ENCODE data around the gene ADORA2B.

GRCh38 chr17:16013943-16014407 is 69.0 kb downstream of the ADORA2B start:
- TF ChIP-seq ZXDB (tag by site-specific recombination; IDR thresholded peaks at IDR 0.05), result no peak
- no peak for TF ChIP-seq SCRT1 (tag by site-specific recombination; IDR thresholded peaks at IDR 0.05; ENCODE audit: borderline replicate concordance)
- no peak for TF ChIP-seq CTCF (tag by site-specific recombination; IDR thresholded peaks at IDR 0.05)
- TF ChIP-seq ZNF324 (tag by site-specific recombination; IDR thresholded peaks at IDR 0.05), result no peak
- TF ChIP-seq ZSCAN5A (tag by site-specific recombination; IDR thresholded peaks at IDR 0.05), result no peak
- no peak for TF ChIP-seq MYNN (tag by site-specific recombination; IDR thresholded peaks at IDR 0.05; ENCODE audit: borderline replicate concordance)
- TF ChIP-seq ZNF530 (tag by site-specific recombination; IDR thresholded peaks at IDR 0.05; ENCODE audit: low read depth), result no peak
- TF ChIP-seq ZNF239 (tag by site-specific recombination; IDR thresholded peaks at IDR 0.05), result no peak
- no peak for TF ChIP-seq ZNF830 (tag by site-specific recombination; IDR thresholded peaks at IDR 0.05; ENCODE audit: low read depth)
- TF ChIP-seq ZNF350 (tag by site-specific recombination; IDR thresholded peaks at IDR 0.05), result no peak
- TF ChIP-seq SCRT2 (tag by site-specific recombination; IDR thresholded peaks at IDR 0.05), result no peak
- TF ChIP-seq, protein P1, sequence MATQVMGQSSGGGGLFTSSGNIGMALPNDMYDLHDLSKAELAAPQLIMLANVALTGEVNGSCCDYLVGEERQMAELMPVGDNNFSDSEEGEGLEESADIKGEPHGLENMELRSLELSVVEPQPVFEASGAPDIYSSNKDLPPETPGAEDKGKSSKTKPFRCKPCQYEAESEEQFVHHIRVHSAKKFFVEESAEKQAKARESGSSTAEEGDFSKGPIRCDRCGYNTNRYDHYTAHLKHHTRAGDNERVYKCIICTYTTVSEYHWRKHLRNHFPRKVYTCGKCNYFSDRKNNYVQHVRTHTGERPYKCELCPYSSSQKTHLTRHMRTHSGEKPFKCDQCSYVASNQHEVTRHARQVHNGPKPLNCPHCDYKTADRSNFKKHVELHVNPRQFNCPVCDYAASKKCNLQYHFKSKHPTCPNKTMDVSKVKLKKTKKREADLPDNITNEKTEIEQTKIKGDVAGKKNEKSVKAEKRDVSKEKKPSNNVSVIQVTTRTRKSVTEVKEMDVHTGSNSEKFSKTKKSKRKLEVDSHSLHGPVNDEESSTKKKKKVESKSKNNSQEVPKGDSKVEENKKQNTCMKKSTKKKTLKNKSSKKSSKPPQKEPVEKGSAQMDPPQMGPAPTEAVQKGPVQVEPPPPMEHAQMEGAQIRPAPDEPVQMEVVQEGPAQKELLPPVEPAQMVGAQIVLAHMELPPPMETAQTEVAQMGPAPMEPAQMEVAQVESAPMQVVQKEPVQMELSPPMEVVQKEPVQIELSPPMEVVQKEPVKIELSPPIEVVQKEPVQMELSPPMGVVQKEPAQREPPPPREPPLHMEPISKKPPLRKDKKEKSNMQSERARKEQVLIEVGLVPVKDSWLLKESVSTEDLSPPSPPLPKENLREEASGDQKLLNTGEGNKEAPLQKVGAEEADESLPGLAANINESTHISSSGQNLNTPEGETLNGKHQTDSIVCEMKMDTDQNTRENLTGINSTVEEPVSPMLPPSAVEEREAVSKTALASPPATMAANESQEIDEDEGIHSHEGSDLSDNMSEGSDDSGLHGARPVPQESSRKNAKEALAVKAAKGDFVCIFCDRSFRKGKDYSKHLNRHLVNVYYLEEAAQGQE (tag by site-specific recombination; IDR thresholded peaks at IDR 0.05), result no peak
- no peak for TF ChIP-seq ZNF624 (tag by site-specific recombination; IDR thresholded peaks at IDR 0.05)
- no peak for TF ChIP-seq ZBTB6 (tag by site-specific recombination; IDR thresholded peaks at IDR 0.05)

Measured in HEK293 (cell line).